CD14-positive monocyte (primary cell): ENCODE results near the gene BUD31. TPM values are rescaled to one million over a fixed set of nuclear protein-coding genes. Genes with fewer than 3 reads are reported as not detected.
A peak's percentile ranks its signal among the peaks of the same experiment; 100 is the strongest.

Source experiments
- DNase-seq, 3 donors: peaks; one replicate each; pipeline ENCODE4 v3.0.0-alpha.2; 2011 to 2022
- H2AFZ ChIP-seq: 2 replicates; pipeline ENCODE4 v1.6.0; 2012; ENCODE audit warnings: mild to moderate bottlenecking, low read depth, low read length, inconsistent platforms; ENCODE audit not compliant: insufficient read depth, poor library complexity, severe bottlenecking
- H3K27ac ChIP-seq, 2 donors: 1 replicate in 1 of 2; 2 replicates in 1 of 2; pipeline ENCODE4 v1.5.1; 2012 to 2013; ENCODE audit warnings: low read length in 2 of 2, control low read depth in 1 of 2, inconsistent platforms in 1 of 2, low read depth in 1 of 2, mild to moderate bottlenecking in 1 of 2
- H3K27me3 ChIP-seq, 2 donors: one replicate each; pipeline versions ENCODE4 v1.6.0 to v1.6.1; 2011 to 2013; ENCODE audit warnings: low read length in 2 of 2; ENCODE audit not compliant: control insufficient read depth in 2 of 2, insufficient read depth in 2 of 2
- H3K36me3 ChIP-seq, 2 donors: replicated peaks in 1 of 2; 1 replicate in 1 of 2; 2 replicates in 1 of 2; pipeline versions ENCODE4 v1.5.1 to v1.6.1; 2012 to 2013; ENCODE audit warnings: low read length in 2 of 2, control low read depth in 1 of 2, inconsistent platforms in 1 of 2, mild to moderate bottlenecking in 1 of 2; ENCODE audit not compliant: insufficient read depth in 2 of 2, control insufficient read depth in 1 of 2
- H3K4me1 ChIP-seq, 2 donors: 1 replicate in 1 of 2; 2 replicates in 1 of 2; pipeline versions ENCODE4 v1.5.1 to v1.6.1; 2012 to 2013; ENCODE audit warnings: low read length in 2 of 2, control low read depth in 1 of 2, inconsistent platforms in 1 of 2, mild to moderate bottlenecking in 1 of 2, moderate library complexity in 1 of 2; ENCODE audit not compliant: insufficient read depth in 2 of 2, control insufficient read depth in 1 of 2
- H3K4me2 ChIP-seq: replicated peaks from 2 replicates; pipeline ENCODE3; 2012; ENCODE audit warnings: low read length, moderate library complexity, mild to moderate bottlenecking; ENCODE audit not compliant: poor library complexity, severe bottlenecking; ENCODE audit errors: extremely low read depth
- H3K4me3 ChIP-seq, 3 experiments: fragments of 200-600 bp in 1 of 3; sonication (generic) in 1 of 3; replicated peaks in 1 of 3; 1 replicate in 2 of 3; 2 replicates in 1 of 3; pipeline ENCODE4 v1.5.1; 2011 to 2013; ENCODE audit warnings: low read length in 3 of 3, mild to moderate bottlenecking in 3 of 3, control low read depth in 2 of 3, low read depth in 2 of 3, inconsistent platforms in 1 of 3, moderate library complexity in 1 of 3
- H3K79me2 ChIP-seq: 2 replicates; pipeline ENCODE4 v1.6.0; 2012; ENCODE audit warnings: mild to moderate bottlenecking, control low read depth, inconsistent platforms, low read length, moderate library complexity; ENCODE audit not compliant: insufficient read depth
- H3K9ac ChIP-seq: 2 replicates; pipeline ENCODE4 v1.6.0; 2017; ENCODE audit warnings: low read length, mild to moderate bottlenecking; ENCODE audit not compliant: insufficient read depth, poor library complexity, severe bottlenecking
- H3K9me3 ChIP-seq, 2 donors: replicated peaks in 1 of 2; 1 replicate in 1 of 2; 2 replicates in 1 of 2; pipeline versions ENCODE4 v1.5.1 to v1.6.1; 2012 to 2013; ENCODE audit warnings: low read length in 2 of 2, control low read depth in 1 of 2; ENCODE audit not compliant: control insufficient read depth in 1 of 2, insufficient read depth in 1 of 2
- H4K20me1 ChIP-seq: 2 replicates; pipeline ENCODE4 v1.6.0; 2012; ENCODE audit warnings: mild to moderate bottlenecking, low read length, control low read depth, moderate library complexity; ENCODE audit not compliant: insufficient read depth
- H3K27ac Mint-ChIP-seq, 7 donors: one replicate each; pipeline ENCODE4 v1.8.0; 2020; ENCODE audit warnings: mild to moderate bottlenecking in 7 of 7, mixed read lengths in 7 of 7, moderate library complexity in 6 of 7, inconsistent platforms in 2 of 7
- H3K27me3 Mint-ChIP-seq, 3 donors: one replicate each; pipeline ENCODE4 v1.8.0; 2021 to 2022; ENCODE audit warnings: low read depth in 3 of 3, mild to moderate bottlenecking in 3 of 3, mixed read lengths in 3 of 3, moderate library complexity in 3 of 3, inconsistent platforms in 1 of 3
- H3K36me3 Mint-ChIP-seq, 2 donors: one replicate each; pipeline ENCODE4 v1.8.0; 2020; ENCODE audit warnings: mixed read lengths in 2 of 2, inconsistent platforms in 1 of 2, mild to moderate bottlenecking in 1 of 2
- H3K4me1 Mint-ChIP-seq: one replicate; pipeline ENCODE4 v1.8.0; 2020; ENCODE audit warnings: mild to moderate bottlenecking, mixed read lengths
- H3K4me3 Mint-ChIP-seq, 2 donors: one replicate each; pipeline ENCODE4 v1.8.0; 2020; ENCODE audit warnings: mild to moderate bottlenecking in 2 of 2, mixed read lengths in 2 of 2, moderate library complexity in 1 of 2
- H3K9me3 Mint-ChIP-seq, 7 donors: one replicate each; pipeline ENCODE4 v1.8.0; 2020 to 2022; ENCODE audit warnings: mixed read lengths in 7 of 7, mild to moderate bottlenecking in 6 of 7, moderate library complexity in 6 of 7, inconsistent platforms in 2 of 7
- WGBS: methylation state at CpG from one replicate; pipeline ENCODE4 v1.1.5; 2013; ENCODE audit warnings: missing lambda C conversion rate; ENCODE audit not compliant: insufficient coverage; 5-methylcytosine and 5-hydroxymethylcytosine counted together
- intact Hi-C, 2 donors: fragments of 100-400 bp; cut with micrococcal nuclease; formaldehyde crosslinking; loops; one replicate each; pipeline versions ENCODE4 v1.15.0 to v1.15.1; 2023
- polyA plus RNA-seq, 3 donors: library from polyadenylated mRNA; depleted of rRNA in 1 of 3; unstranded in 2 of 3; stranded (reverse) in 1 of 3; fragments of 300-500 nt in 2 of 3; fragments of >200 nt in 1 of 3; fragmentation: Illumina TruSeq in 2 of 3; gene quantifications; 1 replicate in 2 of 3; 2 replicates in 1 of 3; pipeline ENCODE4 v1.2.3, GENCODE V29; 2012 to 2021
- TF ChIP-seq, protein P1 (sequence below): fragments of 200-600 bp; IDR thresholded peaks from one replicate; pipeline ENCODE4 v1.8.0; 2022; ENCODE audit warnings: antibody characterized with exemption, mild to moderate bottlenecking

The BUD31 gene
- polyA plus RNA-seq, 3 donors, result 34.3 to 256 (median 241) TPM

DNA sequence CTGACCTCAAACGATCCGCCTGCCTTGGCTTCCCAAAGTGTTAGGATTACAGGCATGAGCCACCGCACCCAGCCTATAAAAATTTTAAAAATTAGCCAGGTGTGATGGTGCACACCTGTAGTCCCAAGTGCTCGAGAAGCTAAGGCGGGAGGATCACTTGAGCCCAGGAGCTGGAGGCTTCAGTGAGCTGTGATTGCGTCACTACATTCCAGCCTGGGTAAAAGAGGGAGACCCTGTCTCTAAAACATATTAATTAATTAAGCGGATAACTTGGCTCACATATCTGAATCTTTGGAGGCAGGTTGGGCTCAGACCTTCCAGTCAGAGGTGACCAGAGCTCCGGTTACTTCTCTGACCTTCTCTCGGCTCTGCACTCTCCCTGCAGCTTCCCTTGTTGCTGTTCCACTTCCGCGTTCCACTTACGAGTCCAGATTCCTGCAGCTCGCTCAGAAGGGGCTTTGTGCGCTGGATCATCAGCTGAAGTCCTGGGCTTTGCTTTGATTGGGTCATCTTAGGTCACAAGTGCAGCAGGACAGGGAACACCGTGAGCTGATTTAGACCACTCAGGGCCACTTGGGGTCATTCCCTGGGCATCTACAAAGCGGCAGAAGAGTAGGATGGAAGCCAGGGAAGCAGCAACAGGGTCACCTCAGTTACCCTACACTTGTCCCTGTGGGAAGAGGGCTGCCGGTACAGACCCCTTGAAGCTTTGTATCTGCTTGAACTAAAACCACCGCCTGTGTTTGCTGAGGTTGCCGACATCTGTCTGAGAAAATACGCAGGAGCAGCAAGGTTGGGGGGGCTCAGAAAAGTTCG is 36.3 kb upstream of the BUD31 start:
- Histone ChIP-seq H4K20me1 (peaks cover 26% of the 10 kb centered on the region), H3K9me3 (no peaks in the 10 kb centered on the region), H3K27me3 (no peaks in the 10 kb centered on the region), H3K36me3 (peaks cover 4 to 16% of the 10 kb centered on the region in 2 donors), H3K4me1 (peaks cover 27 to 39% of the 10 kb centered on the region in 2 donors), H3K27ac (no peak overlapping the region), H3K4me3 (no peak overlapping the region), H3K4me2 (no peak overlapping the region), H2AFZ (no peak overlapping the region), H3K9ac (no peak overlapping the region), H3K79me2 (peaks cover 35% of the 10 kb centered on the region)
- no peaks in the 10 kb centered on the region for H3K9me3 Mint-ChIP-seq
- H3K27ac Mint-ChIP-seq, result peak overlapping the region in 6 of 7 donors; percentile 11 to 82 (median 72)
- no peak for DNase-seq
- H3K27me3 Mint-ChIP-seq, result no peaks in the 10 kb centered on the region
- H3K36me3 Mint-ChIP-seq, result peaks cover 9 to 32% of the 10 kb centered on the region in 2 donors
- H3K4me3 Mint-ChIP-seq, result no peak overlapping the region
- TF ChIP-seq, protein P1, sequence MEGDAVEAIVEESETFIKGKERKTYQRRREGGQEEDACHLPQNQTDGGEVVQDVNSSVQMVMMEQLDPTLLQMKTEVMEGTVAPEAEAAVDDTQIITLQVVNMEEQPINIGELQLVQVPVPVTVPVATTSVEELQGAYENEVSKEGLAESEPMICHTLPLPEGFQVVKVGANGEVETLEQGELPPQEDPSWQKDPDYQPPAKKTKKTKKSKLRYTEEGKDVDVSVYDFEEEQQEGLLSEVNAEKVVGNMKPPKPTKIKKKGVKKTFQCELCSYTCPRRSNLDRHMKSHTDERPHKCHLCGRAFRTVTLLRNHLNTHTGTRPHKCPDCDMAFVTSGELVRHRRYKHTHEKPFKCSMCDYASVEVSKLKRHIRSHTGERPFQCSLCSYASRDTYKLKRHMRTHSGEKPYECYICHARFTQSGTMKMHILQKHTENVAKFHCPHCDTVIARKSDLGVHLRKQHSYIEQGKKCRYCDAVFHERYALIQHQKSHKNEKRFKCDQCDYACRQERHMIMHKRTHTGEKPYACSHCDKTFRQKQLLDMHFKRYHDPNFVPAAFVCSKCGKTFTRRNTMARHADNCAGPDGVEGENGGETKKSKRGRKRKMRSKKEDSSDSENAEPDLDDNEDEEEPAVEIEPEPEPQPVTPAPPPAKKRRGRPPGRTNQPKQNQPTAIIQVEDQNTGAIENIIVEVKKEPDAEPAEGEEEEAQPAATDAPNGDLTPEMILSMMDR, result no peak
- H3K4me1 Mint-ChIP-seq, result peaks cover 33% of the 10 kb centered on the region
- 80% methylated on average over 17 of the region's 21 CpGs for WGBS
- intact Hi-C loops, result no loop called here

DNA sequence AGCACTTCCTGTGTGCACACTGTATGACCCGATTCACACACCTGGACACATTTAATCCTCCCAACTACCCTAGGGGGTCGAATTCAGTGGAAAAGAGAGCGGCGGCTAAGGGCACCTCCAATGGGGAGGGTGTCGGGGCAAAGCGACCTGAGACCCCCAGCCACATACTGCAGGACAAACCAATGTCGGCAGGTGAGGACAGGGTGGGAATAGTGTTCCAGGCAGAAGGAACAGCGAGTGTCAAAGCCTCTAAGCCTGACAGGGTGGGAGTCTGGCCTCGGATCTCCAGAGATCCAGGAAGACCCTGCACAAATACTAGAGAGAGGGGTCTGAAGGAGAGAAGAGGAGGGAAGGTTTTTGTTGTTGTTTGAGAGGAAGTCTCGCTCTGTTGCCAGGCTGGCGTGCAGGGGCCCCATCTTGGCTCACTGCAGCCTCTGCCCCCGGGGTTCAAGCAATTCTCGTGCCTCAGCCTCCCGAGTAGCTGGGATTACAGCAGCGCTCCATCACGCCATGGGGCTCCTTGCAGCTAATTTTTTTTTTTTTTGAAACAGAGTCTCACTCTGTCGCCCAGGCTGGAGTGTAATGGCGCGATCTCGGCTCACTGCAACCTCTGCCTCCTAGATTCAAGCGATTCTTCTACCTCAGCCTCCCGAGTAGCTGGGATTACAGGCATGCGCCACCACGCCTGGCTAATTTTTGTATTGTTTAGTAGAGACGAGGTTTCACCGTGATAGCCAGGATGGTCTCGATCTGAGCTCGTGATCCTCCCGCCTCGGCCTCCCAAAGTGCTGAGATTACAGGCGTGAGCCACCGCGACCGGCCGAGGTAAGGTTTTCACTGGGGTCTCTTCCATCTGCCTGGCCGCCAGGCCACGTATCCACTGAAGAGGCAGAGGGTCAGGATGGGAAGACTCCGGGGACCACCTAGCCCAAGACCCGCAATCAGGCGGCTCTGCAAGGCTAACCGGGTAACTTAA is 35.4 kb upstream of the BUD31 start:
- peak overlapping the region; percentile 74 to 83 for H3K4me3 Mint-ChIP-seq
- peak overlapping the region; percentile 74 to 90 (median 85) for H3K27ac Mint-ChIP-seq
- intact Hi-C loops, result loop anchor here in 1 of 2 donors (2.0 kb wide), 1 partner anchor 35 kb away; the partner anchor contains the start of genes BUD31 and PDAP1
- WGBS, result 82% methylated on average over 28 of the region's 41 CpGs
- H3K9ac ChIP-seq, result peak overlapping the region; percentile 86
- peaks cover 42% of the 10 kb centered on the region for H3K4me1 Mint-ChIP-seq
- peak overlapping the region; percentile 92 for H2AFZ ChIP-seq
- peak overlapping the region; percentile 93 for H3K4me2 ChIP-seq
- peaks cover 12 to 24% of the 10 kb centered on the region in 2 donors for H3K36me3 ChIP-seq
- H3K79me2 ChIP-seq, result peaks cover 44% of the 10 kb centered on the region
- H3K36me3 Mint-ChIP-seq, result peaks cover 15 to 34% of the 10 kb centered on the region in 2 donors
- no peak for DNase-seq
- peaks cover 36 to 48% of the 10 kb centered on the region in 2 donors for H3K4me1 ChIP-seq
- no peaks in the 10 kb centered on the region for H3K9me3 ChIP-seq
- TF ChIP-seq, protein P1, result no peak
- peak overlapping the region; percentile 82 to 95 (median 89) for H3K4me3 ChIP-seq
- no peaks in the 10 kb centered on the region for H3K9me3 Mint-ChIP-seq
- H3K27me3 ChIP-seq, result no peaks in the 10 kb centered on the region
- no peaks in the 10 kb centered on the region for H3K27me3 Mint-ChIP-seq
- H4K20me1 ChIP-seq, result peaks cover 33% of the 10 kb centered on the region
- peak overlapping the region; percentile 44 to 94 for H3K27ac ChIP-seq
